ENCODE measurements around the gene KPNA4. TPM values are rescaled to one million over a fixed set of nuclear protein-coding genes. Genes with fewer than 3 reads are reported as not detected.

The KPNA4 gene
- polyA plus RNA-seq, 3 donors: 4.4 to 14.7 (median 4.5) TPM

DNA sequence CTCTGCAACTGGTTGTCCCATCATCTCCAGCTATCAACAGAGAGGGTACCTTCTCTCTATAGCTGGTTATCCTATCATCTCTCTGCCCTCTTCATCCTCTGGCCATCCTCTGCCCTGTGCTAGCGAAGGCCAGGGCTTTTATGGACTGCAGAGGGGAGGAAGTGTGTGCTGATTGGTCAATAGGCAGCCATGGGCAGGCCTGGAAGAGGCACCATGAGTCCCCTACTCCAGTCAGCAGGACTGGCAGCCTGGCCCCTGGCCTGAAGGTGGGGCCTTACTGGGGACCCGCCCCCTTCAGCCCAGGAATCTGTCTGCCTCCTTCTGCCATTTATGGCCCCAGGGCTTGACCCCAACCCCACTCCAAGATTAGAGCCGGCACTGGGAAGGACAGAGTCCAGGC is 105.3 kb downstream of the KPNA4 start:
- intact Hi-C loops (cut with micrococcal nuclease): no loop called here
- Histone ChIP-seq H3K9ac (ENCODE audit: insufficient read depth, low read length, poor library complexity, severe bottlenecking) (no peak overlapping the region), H3K36me3 (replicated peaks in 1 of 2; ENCODE audit: control insufficient read depth in 1 of 2, insufficient read depth in 2 of 2, low read length in 2 of 2) (no peaks in the 10 kb centered on the region), H3K9me3 (replicated peaks in 1 of 2; ENCODE audit: control insufficient read depth in 1 of 2, insufficient read depth in 1 of 2, low read length in 2 of 2) (no peaks in the 10 kb centered on the region), H3K27me3 (ENCODE audit: control insufficient read depth in 2 of 2, insufficient read depth in 2 of 2, low read length in 2 of 2) (no peaks in the 10 kb centered on the region), H3K4me1 (ENCODE audit: control insufficient read depth in 1 of 2, insufficient read depth in 2 of 2, low read length in 2 of 2) (peaks cover 11% of the 10 kb centered on the region in 2 donors), H2AFZ (ENCODE audit: insufficient read depth, low read depth, low read length, poor library complexity, severe bottlenecking) (no peak overlapping the region), H3K79me2 (ENCODE audit: insufficient read depth, low read length) (no peaks in the 10 kb centered on the region), H4K20me1 (ENCODE audit: insufficient read depth, low read length) (no peaks in the 10 kb centered on the region), H3K4me2 (replicated peaks; ENCODE audit: extremely low read depth, low read length, poor library complexity, severe bottlenecking) (no peak overlapping the region), H3K27ac (ENCODE audit: low read depth in 1 of 2, low read length in 2 of 2) (no peak overlapping the region), H3K4me3 (replicated peaks in 1 of 3; ENCODE audit: low read depth in 2 of 3, low read length in 3 of 3) (no peak overlapping the region)
- 100% methylated on average over 2 of the region's 3 CpGs for WGBS (ENCODE audit: insufficient coverage)
- H3K4me1 Mint-ChIP-seq: peaks cover 17% of the 10 kb centered on the region
- H3K27ac Mint-ChIP-seq: no peak overlapping the region
- no peak overlapping the region for H3K4me3 Mint-ChIP-seq
- no peaks in the 10 kb centered on the region for H3K36me3 Mint-ChIP-seq
- peaks cover 0 to 2% (median 1%) of the 10 kb centered on the region in 3 donors for H3K27me3 Mint-ChIP-seq (ENCODE audit: low read depth in 3 of 3)
- no peak for DNase-seq
- TF ChIP-seq, protein P1, sequence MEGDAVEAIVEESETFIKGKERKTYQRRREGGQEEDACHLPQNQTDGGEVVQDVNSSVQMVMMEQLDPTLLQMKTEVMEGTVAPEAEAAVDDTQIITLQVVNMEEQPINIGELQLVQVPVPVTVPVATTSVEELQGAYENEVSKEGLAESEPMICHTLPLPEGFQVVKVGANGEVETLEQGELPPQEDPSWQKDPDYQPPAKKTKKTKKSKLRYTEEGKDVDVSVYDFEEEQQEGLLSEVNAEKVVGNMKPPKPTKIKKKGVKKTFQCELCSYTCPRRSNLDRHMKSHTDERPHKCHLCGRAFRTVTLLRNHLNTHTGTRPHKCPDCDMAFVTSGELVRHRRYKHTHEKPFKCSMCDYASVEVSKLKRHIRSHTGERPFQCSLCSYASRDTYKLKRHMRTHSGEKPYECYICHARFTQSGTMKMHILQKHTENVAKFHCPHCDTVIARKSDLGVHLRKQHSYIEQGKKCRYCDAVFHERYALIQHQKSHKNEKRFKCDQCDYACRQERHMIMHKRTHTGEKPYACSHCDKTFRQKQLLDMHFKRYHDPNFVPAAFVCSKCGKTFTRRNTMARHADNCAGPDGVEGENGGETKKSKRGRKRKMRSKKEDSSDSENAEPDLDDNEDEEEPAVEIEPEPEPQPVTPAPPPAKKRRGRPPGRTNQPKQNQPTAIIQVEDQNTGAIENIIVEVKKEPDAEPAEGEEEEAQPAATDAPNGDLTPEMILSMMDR (IDR thresholded peaks at IDR 0.05): no peak
- H3K9me3 Mint-ChIP-seq: no peaks in the 10 kb centered on the region

DNA sequence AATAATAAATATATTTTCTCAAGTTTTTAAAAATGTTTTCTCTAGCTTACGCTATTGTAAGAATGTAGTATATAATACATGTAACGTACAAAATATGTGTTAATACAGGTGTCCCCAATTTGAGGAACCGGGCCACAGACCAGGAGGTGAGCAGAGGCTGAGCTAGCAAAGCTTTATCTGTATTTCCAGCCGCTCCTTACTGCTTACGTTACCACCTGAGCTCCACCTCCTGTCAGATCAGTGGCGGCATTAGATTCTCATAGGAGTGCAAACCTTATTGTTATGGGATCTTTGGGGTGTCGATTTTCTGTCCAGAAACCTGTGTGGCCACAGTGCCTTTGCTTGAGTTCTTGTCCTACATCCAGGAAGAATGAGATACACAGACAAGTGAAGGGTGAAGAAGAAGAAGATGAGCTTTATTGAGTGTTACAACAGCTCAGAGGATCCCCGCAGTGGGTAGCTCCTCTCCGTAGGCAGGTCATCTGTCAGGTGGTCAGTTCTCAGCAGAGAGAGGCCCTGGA is 105.9 kb downstream of the KPNA4 start:
- Histone ChIP-seq H3K79me2 (ENCODE audit: insufficient read depth, low read length) (no peaks in the 10 kb centered on the region), H3K4me3 (replicated peaks in 1 of 3; ENCODE audit: low read depth in 2 of 3, low read length in 3 of 3) (no peak overlapping the region), H3K9ac (ENCODE audit: insufficient read depth, low read length, poor library complexity, severe bottlenecking) (no peak overlapping the region), H3K27me3 (ENCODE audit: control insufficient read depth in 2 of 2, insufficient read depth in 2 of 2, low read length in 2 of 2) (no peaks in the 10 kb centered on the region), H3K4me2 (replicated peaks; ENCODE audit: extremely low read depth, low read length, poor library complexity, severe bottlenecking) (no peak overlapping the region), H3K4me1 (ENCODE audit: control insufficient read depth in 1 of 2, insufficient read depth in 2 of 2, low read length in 2 of 2) (peaks cover 11% of the 10 kb centered on the region in 2 donors), H4K20me1 (ENCODE audit: insufficient read depth, low read length) (no peaks in the 10 kb centered on the region), H3K36me3 (replicated peaks in 1 of 2; ENCODE audit: control insufficient read depth in 1 of 2, insufficient read depth in 2 of 2, low read length in 2 of 2) (no peaks in the 10 kb centered on the region), H3K9me3 (replicated peaks in 1 of 2; ENCODE audit: control insufficient read depth in 1 of 2, insufficient read depth in 1 of 2, low read length in 2 of 2) (no peaks in the 10 kb centered on the region), H2AFZ (ENCODE audit: insufficient read depth, low read depth, low read length, poor library complexity, severe bottlenecking) (no peak overlapping the region), H3K27ac (ENCODE audit: low read depth in 1 of 2, low read length in 2 of 2) (no peak overlapping the region)
- H3K27ac Mint-ChIP-seq: no peak overlapping the region
- peaks cover 17% of the 10 kb centered on the region for H3K4me1 Mint-ChIP-seq
- TF ChIP-seq, protein P1 (IDR thresholded peaks at IDR 0.05): no peak
- H3K4me3 Mint-ChIP-seq: no peak overlapping the region
- no peaks in the 10 kb centered on the region for H3K9me3 Mint-ChIP-seq
- DNase-seq: no peak
- no peaks in the 10 kb centered on the region for H3K36me3 Mint-ChIP-seq
- peaks cover 0 to 2% (median 1%) of the 10 kb centered on the region in 3 donors for H3K27me3 Mint-ChIP-seq (ENCODE audit: low read depth in 3 of 3)
- intact Hi-C loops (cut with micrococcal nuclease): no loop called here
- 94% methylated on average over 2 of the region's 9 CpGs for WGBS (ENCODE audit: insufficient coverage)

All from CD14-positive monocyte (primary cell).